PFSK-1 (cell line): ENCODE data around the gene PRKD1.

Experiments used
- FOXP2 ChIP-seq: optimal IDR thresholded peaks from 2 replicates; pipeline ENCODE3; 2011; ENCODE audit warnings: borderline replicate concordance, control low read depth, inconsistent platforms; ENCODE audit not compliant: insufficient read depth; ENCODE audit errors: extremely low read length, extremely low read depth
- POLR2AphosphoS5 ChIP-seq: IDR thresholded peaks from 2 replicates; pipeline ENCODE4 v1.6.1; 2012; ENCODE audit warnings: low read depth, mild to moderate bottlenecking, control low read depth, low read length, moderate library complexity
- SIN3A ChIP-seq: IDR thresholded peaks from 2 replicates; pipeline ENCODE4 v1.6.1; 2012; ENCODE audit warnings: mild to moderate bottlenecking, low read length, moderate library complexity, borderline replicate concordance; ENCODE audit not compliant: insufficient read depth
- TAF1 ChIP-seq: IDR thresholded peaks from 2 replicates; pipeline ENCODE4 v1.6.1; 2012; ENCODE audit warnings: low read length, control low read depth, borderline replicate concordance; ENCODE audit not compliant: insufficient read depth
- TF ChIP-seq, protein P1 (sequence below), 2 experiments: IDR thresholded peaks; 2 replicates each; pipeline versions ENCODE4 v1.6.1 to v1.8.0; 2011 to 2012; ENCODE audit warnings: low read depth in 2 of 2, low read length in 2 of 2, control low read depth in 1 of 2, inconsistent platforms in 1 of 2, mild to moderate bottlenecking in 1 of 2, moderate library complexity in 1 of 2; ENCODE audit not compliant: insufficient read depth in 1 of 2

PRKD1 gene

GRCh38 chr14:29861996-29862395 lies 65.7 kb downstream of the PRKD1 start:
- TF ChIP-seq POLR2AphosphoS5 (no peak), FOXP2 (no peak), SIN3A (no peak), TAF1 (no peak)
- TF ChIP-seq, protein P1, sequence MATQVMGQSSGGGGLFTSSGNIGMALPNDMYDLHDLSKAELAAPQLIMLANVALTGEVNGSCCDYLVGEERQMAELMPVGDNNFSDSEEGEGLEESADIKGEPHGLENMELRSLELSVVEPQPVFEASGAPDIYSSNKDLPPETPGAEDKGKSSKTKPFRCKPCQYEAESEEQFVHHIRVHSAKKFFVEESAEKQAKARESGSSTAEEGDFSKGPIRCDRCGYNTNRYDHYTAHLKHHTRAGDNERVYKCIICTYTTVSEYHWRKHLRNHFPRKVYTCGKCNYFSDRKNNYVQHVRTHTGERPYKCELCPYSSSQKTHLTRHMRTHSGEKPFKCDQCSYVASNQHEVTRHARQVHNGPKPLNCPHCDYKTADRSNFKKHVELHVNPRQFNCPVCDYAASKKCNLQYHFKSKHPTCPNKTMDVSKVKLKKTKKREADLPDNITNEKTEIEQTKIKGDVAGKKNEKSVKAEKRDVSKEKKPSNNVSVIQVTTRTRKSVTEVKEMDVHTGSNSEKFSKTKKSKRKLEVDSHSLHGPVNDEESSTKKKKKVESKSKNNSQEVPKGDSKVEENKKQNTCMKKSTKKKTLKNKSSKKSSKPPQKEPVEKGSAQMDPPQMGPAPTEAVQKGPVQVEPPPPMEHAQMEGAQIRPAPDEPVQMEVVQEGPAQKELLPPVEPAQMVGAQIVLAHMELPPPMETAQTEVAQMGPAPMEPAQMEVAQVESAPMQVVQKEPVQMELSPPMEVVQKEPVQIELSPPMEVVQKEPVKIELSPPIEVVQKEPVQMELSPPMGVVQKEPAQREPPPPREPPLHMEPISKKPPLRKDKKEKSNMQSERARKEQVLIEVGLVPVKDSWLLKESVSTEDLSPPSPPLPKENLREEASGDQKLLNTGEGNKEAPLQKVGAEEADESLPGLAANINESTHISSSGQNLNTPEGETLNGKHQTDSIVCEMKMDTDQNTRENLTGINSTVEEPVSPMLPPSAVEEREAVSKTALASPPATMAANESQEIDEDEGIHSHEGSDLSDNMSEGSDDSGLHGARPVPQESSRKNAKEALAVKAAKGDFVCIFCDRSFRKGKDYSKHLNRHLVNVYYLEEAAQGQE (IDR thresholded peaks at IDR 0.05; ENCODE audit: insufficient read depth in 1 of 2, low read depth in 2 of 2, low read length in 2 of 2), result no peak

GRCh38 chr14:29858299-29858698 lies 69.3 kb downstream of the PRKD1 start:
- no peak for TF ChIP-seq FOXP2

DNA sequence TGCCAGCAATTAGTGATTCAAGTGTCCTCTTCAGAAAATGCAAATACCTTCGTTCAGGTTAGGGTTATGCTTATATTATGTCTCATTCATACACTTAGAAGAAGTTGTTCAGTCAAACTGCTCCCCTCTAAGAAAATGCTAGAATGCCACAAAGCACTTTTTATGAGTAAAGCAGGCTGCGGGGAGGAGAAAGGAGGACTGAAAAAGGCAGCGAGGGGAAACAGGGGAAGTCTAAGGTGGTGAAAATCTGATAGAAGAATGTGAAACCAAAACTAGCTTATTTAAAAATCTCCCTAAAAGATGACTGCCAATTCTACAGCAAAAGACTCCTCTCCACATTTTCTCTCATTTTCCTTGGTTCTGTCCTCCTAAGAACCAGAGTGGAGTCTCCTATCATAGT lies 70.1 kb downstream of the PRKD1 start:
- TF ChIP-seq TAF1 (no peak), POLR2AphosphoS5 (no peak), SIN3A (no peak), FOXP2 (no peak)
- TF ChIP-seq, protein P1 (IDR thresholded peaks at IDR 0.05; ENCODE audit: insufficient read depth in 1 of 2, low read depth in 2 of 2, low read length in 2 of 2), result no peak

DNA sequence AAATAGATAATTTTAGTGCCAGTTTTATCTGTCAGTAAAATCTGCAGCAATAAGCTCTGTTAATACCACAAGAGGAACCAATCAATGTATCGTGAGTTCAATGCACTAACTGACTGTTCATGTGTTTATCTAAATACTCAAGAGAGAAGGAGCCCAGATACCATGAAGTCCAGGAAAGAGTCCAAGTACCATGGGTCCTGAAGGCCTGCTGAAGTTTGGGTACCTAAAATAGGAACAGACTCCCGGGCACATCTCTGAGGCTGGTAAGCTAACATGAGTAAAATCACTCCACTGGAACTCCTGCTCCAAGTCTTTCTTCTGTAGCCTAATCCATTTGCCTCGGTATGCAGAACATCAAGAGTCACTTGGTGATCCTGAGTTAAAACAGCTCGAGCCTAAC lies 71.1 kb downstream of the PRKD1 start:
- TF ChIP-seq, protein P1 (IDR thresholded peaks at IDR 0.05; ENCODE audit: insufficient read depth in 1 of 2, low read depth in 2 of 2, low read length in 2 of 2), result no peak
- TF ChIP-seq SIN3A (no peak), POLR2AphosphoS5 (no peak), FOXP2 (no peak), TAF1 (no peak)

GRCh38 chr14:29853272-29853671 lies 74.4 kb downstream of the PRKD1 start:
- TF ChIP-seq TAF1, result no peak
- no peak for TF ChIP-seq POLR2AphosphoS5
- no peak for TF ChIP-seq FOXP2
- TF ChIP-seq, protein P1 (IDR thresholded peaks at IDR 0.05; ENCODE audit: insufficient read depth in 1 of 2, low read depth in 2 of 2, low read length in 2 of 2), result no peak
- no peak for TF ChIP-seq SIN3A

DNA sequence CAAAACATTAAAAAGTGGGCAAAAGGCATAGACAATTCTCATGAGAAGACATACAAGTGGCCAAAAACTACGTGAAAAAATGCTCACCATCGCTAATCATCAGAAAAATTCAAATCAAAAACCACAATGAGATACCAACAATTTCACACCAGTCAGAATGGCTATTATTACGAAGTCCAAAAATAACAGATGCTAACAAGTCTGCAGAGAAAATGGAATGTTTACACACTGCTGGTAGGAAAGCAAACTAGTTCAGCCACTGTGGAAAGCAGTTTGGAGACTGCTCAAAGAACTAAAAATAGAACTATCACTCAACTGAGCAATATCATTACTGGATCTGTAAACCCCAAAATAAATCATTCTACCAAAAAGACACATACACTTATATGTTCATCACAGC lies 76.2 kb downstream of the PRKD1 start:
- TF ChIP-seq SIN3A (no peak), FOXP2 (no peak), POLR2AphosphoS5 (no peak)
- TF ChIP-seq, protein P1 (IDR thresholded peaks at IDR 0.05; ENCODE audit: insufficient read depth in 1 of 2, low read depth in 2 of 2, low read length in 2 of 2), result no peak
